Gastroesophageal sphincter (tissue), 3 donors: ENCODE measurements around the gene PATL2.

ENCODE experiments used
- CTCF ChIP-seq, 4 experiments: fragments of 200-600 bp in 2 of 4; fragments of 450-650 bp in 2 of 4; sonication (generic) in 1 of 4; IDR thresholded peaks; one replicate each; pipeline ENCODE4 v1.5.1; 2017 to 2019; ENCODE audit warnings: antibody characterized with exemption in 4 of 4, mild to moderate bottlenecking in 2 of 4, moderate library complexity in 2 of 4
- EP300 ChIP-seq: sonication (generic); formaldehyde crosslinking; IDR thresholded peaks from one replicate; pipeline ENCODE4 v1.6.1; 2017; ENCODE audit warnings: antibody characterized with exemption, mild to moderate bottlenecking
- POLR2AphosphoS5 ChIP-seq: sonication (generic); formaldehyde crosslinking; IDR thresholded peaks from one replicate; pipeline ENCODE4 v1.6.1; 2017; ENCODE audit warnings: antibody characterized with exemption

- TF ChIP-seq CTCF (IDR thresholded peaks at IDR 0.05) (no peak), EP300 (no peak), POLR2AphosphoS5 (peak; percentile 90)
These were observed 17.7 kb upstream of the PATL2 start for GRCh38 chr15:44728576-44729407.
